ENCODE measurements around the gene ZNRF3. TPM values are rescaled to one million over a fixed set of nuclear protein-coding genes. Genes with fewer than 3 reads are reported as not detected.

Gene ZNRF3
- total and polyA plus RNA-seq, 7 donors, result 2.2 to 8.5 (median 4.9) TPM

DNA sequence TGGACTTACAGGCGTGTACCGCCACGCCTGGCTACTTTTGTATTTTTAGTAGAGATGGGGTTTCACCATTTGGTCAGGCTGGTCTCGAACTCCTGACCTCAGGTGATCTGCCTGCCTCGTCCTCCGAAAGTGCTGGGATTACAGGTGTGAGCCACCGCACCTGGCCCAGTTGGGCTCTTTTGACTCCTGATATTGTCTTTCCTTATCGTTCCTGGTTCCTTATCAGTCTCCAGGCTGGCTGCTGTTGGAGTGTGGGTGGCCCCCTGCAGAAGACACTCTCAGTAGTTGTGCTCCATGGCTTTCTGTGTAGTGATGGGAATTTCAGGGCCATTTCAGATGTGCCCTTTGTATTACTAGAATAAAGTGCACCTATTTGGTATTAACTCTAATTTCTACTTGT is 123.0 kb downstream of the ZNRF3 start:
- intact Hi-C loops (cut with DNase I), result no loop called here
- TF ChIP-seq, protein P1, sequence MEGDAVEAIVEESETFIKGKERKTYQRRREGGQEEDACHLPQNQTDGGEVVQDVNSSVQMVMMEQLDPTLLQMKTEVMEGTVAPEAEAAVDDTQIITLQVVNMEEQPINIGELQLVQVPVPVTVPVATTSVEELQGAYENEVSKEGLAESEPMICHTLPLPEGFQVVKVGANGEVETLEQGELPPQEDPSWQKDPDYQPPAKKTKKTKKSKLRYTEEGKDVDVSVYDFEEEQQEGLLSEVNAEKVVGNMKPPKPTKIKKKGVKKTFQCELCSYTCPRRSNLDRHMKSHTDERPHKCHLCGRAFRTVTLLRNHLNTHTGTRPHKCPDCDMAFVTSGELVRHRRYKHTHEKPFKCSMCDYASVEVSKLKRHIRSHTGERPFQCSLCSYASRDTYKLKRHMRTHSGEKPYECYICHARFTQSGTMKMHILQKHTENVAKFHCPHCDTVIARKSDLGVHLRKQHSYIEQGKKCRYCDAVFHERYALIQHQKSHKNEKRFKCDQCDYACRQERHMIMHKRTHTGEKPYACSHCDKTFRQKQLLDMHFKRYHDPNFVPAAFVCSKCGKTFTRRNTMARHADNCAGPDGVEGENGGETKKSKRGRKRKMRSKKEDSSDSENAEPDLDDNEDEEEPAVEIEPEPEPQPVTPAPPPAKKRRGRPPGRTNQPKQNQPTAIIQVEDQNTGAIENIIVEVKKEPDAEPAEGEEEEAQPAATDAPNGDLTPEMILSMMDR (IDR thresholded peaks at IDR 0.05), result no peak
- H3K4me1 ChIP-seq, result peaks cover 51% of the 10 kb centered on the region
- DNase-seq (no peak), ATAC-seq (no peak)
- H3K36me3 ChIP-seq (ENCODE audit: insufficient read depth in 1 of 2, low read depth in 1 of 2), result no peaks in the 10 kb centered on the region
- H3K4me3 ChIP-seq, result no peak overlapping the region
- 82 to 88% (median 84%) methylated on average over 8 of the region's 8 CpGs for WGBS, 3 donors
- no peaks in the 10 kb centered on the region for H3K27me3 ChIP-seq (ENCODE audit: insufficient read depth in 3 of 3, low read length in 2 of 3)
- H3K27ac ChIP-seq, result no peak overlapping the region
- H3K9me3 ChIP-seq, result no peaks in the 10 kb centered on the region

DNA sequence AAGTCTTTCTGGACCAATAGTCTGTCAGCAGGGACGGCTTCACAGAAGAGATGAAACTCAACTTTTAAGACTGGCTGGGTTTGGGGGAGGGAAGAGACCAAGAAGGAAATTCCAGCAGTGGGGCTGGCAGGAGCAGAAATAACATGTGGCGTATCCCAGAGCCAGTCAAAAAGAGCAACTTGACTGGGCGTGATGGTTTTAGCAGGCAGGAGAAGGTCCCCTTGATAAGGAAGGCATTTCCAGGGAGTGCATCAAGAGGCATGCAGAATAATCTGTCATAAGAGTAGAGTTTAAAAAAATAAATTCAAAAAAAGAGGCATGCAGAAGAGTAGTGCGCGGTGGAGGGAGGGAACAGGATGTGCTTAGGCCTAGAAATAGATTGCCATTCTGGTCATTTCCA is 125.8 kb downstream of the ZNRF3 start:
- TF ChIP-seq, protein P1 (IDR thresholded peaks at IDR 0.05), result no peak
- Histone ChIP-seq H3K36me3 (ENCODE audit: insufficient read depth in 1 of 2, low read depth in 1 of 2) (no peaks in the 10 kb centered on the region), H3K9me3 (no peaks in the 10 kb centered on the region), H3K4me3 (no peak overlapping the region), H3K27me3 (ENCODE audit: insufficient read depth in 3 of 3, low read length in 2 of 3) (no peaks in the 10 kb centered on the region), H3K27ac (no peak overlapping the region), H3K4me1 (peaks cover 52% of the 10 kb centered on the region)
- DNase-seq, result no peak
- 87 to 94% (median 88%) methylated on average over 5 of the region's 5 CpGs for WGBS, 3 donors
- intact Hi-C loops (cut with DNase I), result no loop called here
- ATAC-seq, result no peak

DNA sequence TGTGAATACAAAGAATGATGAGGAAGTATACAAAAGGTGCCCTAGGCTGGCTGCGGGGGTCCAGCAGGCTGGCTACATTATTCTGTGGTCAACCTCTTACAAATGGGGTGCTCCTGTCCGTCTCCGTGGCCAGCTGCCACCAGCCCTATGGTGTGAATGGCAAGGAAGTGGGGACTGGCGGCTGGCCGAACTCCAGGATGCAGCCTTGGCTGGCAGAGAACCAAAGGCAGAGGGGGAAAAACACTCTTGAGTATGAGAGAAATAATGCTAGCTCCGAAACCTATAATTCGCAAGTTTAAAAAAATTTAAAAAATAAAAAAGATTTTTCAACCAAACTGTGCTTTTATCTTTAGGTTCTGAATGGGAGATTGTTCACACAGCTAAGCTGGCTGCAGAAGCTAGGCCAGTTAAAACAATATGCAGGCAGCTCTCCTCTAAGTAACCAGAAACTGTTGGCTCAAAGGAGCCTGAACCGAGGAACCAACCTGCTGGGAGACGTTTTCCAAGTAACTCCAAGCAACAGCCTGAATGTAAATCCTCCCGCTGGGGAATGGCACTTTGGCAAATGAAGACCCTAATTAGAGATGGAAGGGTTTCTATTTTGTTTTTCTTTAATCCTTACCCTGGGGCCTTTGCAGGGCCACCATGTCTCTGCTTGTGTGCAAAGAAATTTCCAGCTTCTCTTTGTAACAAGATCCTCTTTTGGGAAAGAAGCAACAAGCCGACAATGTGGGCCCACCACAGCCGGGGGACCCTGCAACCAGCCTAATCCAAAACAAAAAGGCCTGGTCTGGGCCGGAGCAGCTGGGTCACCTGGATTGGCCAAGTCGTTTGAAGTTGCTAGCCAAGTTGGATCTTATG is 128.1 kb downstream of the ZNRF3 start:
- H3K4me3 ChIP-seq, result no peak overlapping the region
- DNase-seq (no peak), ATAC-seq (peak in 1 of 4 donors; percentile 55)
- H3K4me1 ChIP-seq, result peaks cover 44% of the 10 kb centered on the region
- H3K36me3 ChIP-seq (ENCODE audit: insufficient read depth in 1 of 2, low read depth in 1 of 2), result no peaks in the 10 kb centered on the region
- H3K27me3 ChIP-seq (ENCODE audit: insufficient read depth in 3 of 3, low read length in 2 of 3), result no peaks in the 10 kb centered on the region
- intact Hi-C loops (cut with DNase I), result no loop called here
- H3K27ac ChIP-seq, result no peak overlapping the region
- WGBS, 3 donors, result 44 to 58% (median 46%) methylated on average over 14 of the region's 14 CpGs
- TF ChIP-seq, protein P1 (IDR thresholded peaks at IDR 0.05), result no peak
- no peaks in the 10 kb centered on the region for H3K9me3 ChIP-seq

DNA sequence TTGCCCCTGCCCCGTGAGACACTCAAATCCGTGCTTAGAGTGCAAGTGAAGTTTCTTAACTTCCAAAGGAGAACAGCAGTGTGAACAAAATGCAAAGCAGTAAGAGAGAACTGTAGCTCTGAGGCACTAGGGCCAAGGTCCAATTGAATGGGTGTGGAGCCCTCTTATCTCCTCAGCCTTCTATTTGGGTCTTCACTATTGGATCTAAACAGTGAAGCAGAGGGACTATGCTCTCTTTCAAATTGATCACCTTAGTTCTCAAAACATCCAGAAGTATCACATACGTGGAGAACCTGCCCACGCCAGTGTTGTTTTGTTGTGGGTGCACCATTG is 128.7 kb downstream of the ZNRF3 start:
- H3K36me3 ChIP-seq (ENCODE audit: insufficient read depth in 1 of 2, low read depth in 1 of 2), result no peaks in the 10 kb centered on the region
- 53 to 70% (median 63%) methylated on average over 4 of the region's 4 CpGs for WGBS, 3 donors
- H3K27ac ChIP-seq, result peak overlapping the region; percentile 37
- intact Hi-C loops (cut with DNase I), result no loop called here
- no peak overlapping the region for H3K4me3 ChIP-seq
- TF ChIP-seq, protein P1 (IDR thresholded peaks at IDR 0.05), result no peak
- no peaks in the 10 kb centered on the region for H3K9me3 ChIP-seq
- H3K4me1 ChIP-seq, result peaks cover 44% of the 10 kb centered on the region
- peak in 1 of 4 donors; percentile 53 for ATAC-seq
- no peak for DNase-seq
- H3K27me3 ChIP-seq (ENCODE audit: insufficient read depth in 3 of 3, low read length in 2 of 3), result no peaks in the 10 kb centered on the region
